Heart right ventricle (tissue), 16 donors: ENCODE data around the gene PIEZO1. TPM values are rescaled to one million over a fixed set of nuclear protein-coding genes. Genes with fewer than 3 reads are reported as not detected.

Experiments used
- ATAC-seq, 8 donors: fragments of 200-7000 bp; cut with Tn5 transposase; one replicate each; pipeline ENCODE4 v1.9.1; 2020; ENCODE audit warnings: mild to moderate bottlenecking in 8 of 8, moderate library complexity in 8 of 8, moderate number of reproducible peaks in 1 of 8
- DNase-seq, 2 donors: peaks; one replicate each; pipeline ENCODE4 v3.0.0-alpha.2; 2020
- H3K27ac ChIP-seq, 10 donors: fragments of 200-600 bp; sonication (generic) in 2 of 10; one replicate each; pipeline versions ENCODE4 v1.5.0 to v1.8.0; 2020 to 2022; ENCODE audit warnings: mild to moderate bottlenecking in 3 of 10
- H3K27me3 ChIP-seq, 7 donors: fragments of 200-600 bp; one replicate each; pipeline ENCODE4 v1.8.0; 2021 to 2022; ENCODE audit warnings: mild to moderate bottlenecking in 2 of 7
- H3K36me3 ChIP-seq, 9 donors: fragments of 200-600 bp; sonication (generic) in 1 of 9; one replicate each; pipeline versions ENCODE4 v1.5.0 to v1.8.0; 2020 to 2022; ENCODE audit warnings: mild to moderate bottlenecking in 2 of 9
- H3K4me1 ChIP-seq, 9 donors: fragments of 200-600 bp; sonication (generic) in 1 of 9; one replicate each; pipeline versions ENCODE4 v1.5.0 to v1.8.0; 2020 to 2022; ENCODE audit warnings: mild to moderate bottlenecking in 4 of 9
- H3K4me3 ChIP-seq, 10 donors: fragments of 200-600 bp; sonication (generic) in 2 of 10; one replicate each; pipeline versions ENCODE4 v1.5.0 to v1.8.0; 2020 to 2022; ENCODE audit warnings: mild to moderate bottlenecking in 7 of 10, moderate library complexity in 2 of 10
- H3K9me3 ChIP-seq, 11 donors: fragments of 200-600 bp in 10 of 11; sonication (generic) in 2 of 11; one replicate each; pipeline versions ENCODE4 v1.5.0 to v1.8.0; 2013 to 2022; ENCODE audit warnings: mild to moderate bottlenecking in 2 of 11, control low read depth in 1 of 11, moderate library complexity in 1 of 11
- CTCF ChIP-seq, 9 donors: fragments of 200-600 bp; sonication (generic) in 2 of 9; IDR thresholded peaks; one replicate each; pipeline versions ENCODE4 v1.5.0 to v1.8.0; 2021 to 2022; ENCODE audit warnings: antibody characterized with exemption in 9 of 9, mild to moderate bottlenecking in 5 of 9, moderate library complexity in 1 of 9
- WGBS, 2 donors: extraction: QIAGEN DNeasy Blood & Tissue Kit; methylation state at CpG; one replicate each; pipeline ENCODE4 v1.1.7; 2013; ENCODE audit warnings: inconsistent platforms in 1 of 2; 5-methylcytosine and 5-hydroxymethylcytosine counted together
- intact Hi-C, 10 donors: fragments of 100-400 bp; cut with DNase I; formaldehyde crosslinking; loops; one replicate each; pipeline versions ENCODE4 v1.11.1 to v1.14.2; 2022
- polyA plus RNA-seq, 2 donors: library from polyadenylated mRNA; stranded (reverse); fragments of 200-250 nt; gene quantifications; one replicate each; pipeline ENCODE4 v1.2.3, GENCODE V29; 2013
- total RNA-seq, 10 donors: library from RNA; stranded (reverse); fragmentation: NEBNext Ultra II Directional in 3 of 10; extraction: Animal tissue kit (Norgen Biotek cat#: 25700) in 3 of 10; gene quantifications; one replicate each; pipeline versions ENCODE4 v1.2.1 to v1.2.4, GENCODE V29; 2021 to 2023
- donor health status: Arrhythmogenic right ventricular cardiomyopathy.
- donor health status: ischemic (EF 13 %, LVEDD 7.1; RV severe dilation, severe dysfunction).
- donor health status: healthy with polysubstance abuse.
- donor health status: DM: no; HTN: yes; CAD: no.
- donor health status: DM: no; HTN: no; CAD: no.
- donor health status: ischemic (EF 25% LVEDD 6.9; RV normal size, moderate dysfunction).
- donor health status: ischemic (EF 25% LVEDD 5.7; RV mildly dilated, moderate dysfunction).
- donor health status: healthy.
- donor health status: DM: yes; HTN: yes; CAD: no.
- donor health status: Ischemic cardiomyopathy.
- donor health status: ischemic (EF 35%, LVEDD 5.7; RV mildly dilated, moderate dysfunction).
- donor health status: nonischemic (EF 11% LVEDD 7.7; RV severe dilation, severe dysfunction).
- donor health status: DM: yes; HTN: yes; CAD: no.
- donor health status: PGD.
- donor health status: ischemic (EF 29% LVEDD 5.4; RV normal size, mild dysfunction).
- donor health status: nonischemic (EF 23%, LVEDD 6.1; RV moderate dilation, normal function).

PIEZO1 gene
- total and polyA plus RNA-seq, 12 donors = 12.3 to 78.2 (median 18.0) TPM

GRCh38 chr16:88770461-88771293 lies 14.3 kb downstream of the PIEZO1 start:
- Histone ChIP-seq H3K36me3 (no peaks in the 10 kb centered on the region), H3K4me3 (peak overlapping the region in 4 of 10 donors; percentile 9 to 24 (median 15)), H3K27ac (peak overlapping the region in 2 of 10 donors; percentile 16 to 32), H3K4me1 (peaks cover 33 to 84% (median 74%) of the 10 kb centered on the region in 9 donors), H3K9me3 (no peaks in the 10 kb centered on the region), H3K27me3 (no peaks in the 10 kb centered on the region)
- intact Hi-C loops = loop anchor here in 1 of 10 donors (1.0 kb wide), 1 partner anchor 14 kb away; no protein-coding TSS in a partner anchor
- peak; percentile 70 to 74 for DNase-seq
- no peak for TF ChIP-seq CTCF (IDR thresholded peaks at IDR 0.05)
- 42 to 49% methylated on average over 40 to 41 of the region's 41 CpGs for WGBS, 2 donors
- peak in 7 of 8 donors; percentile 14 to 51 (median 23) for ATAC-seq

GRCh38 chr16:88769617-88770460 lies 15.2 kb downstream of the PIEZO1 start:
- intact Hi-C loops = loop anchor here in 1 of 10 donors (5.0 kb wide), 1 partner anchor 533 kb away; no protein-coding TSS in a partner anchor
- DNase-seq = no peak
- Histone ChIP-seq H3K27me3 (no peaks in the 10 kb centered on the region), H3K4me3 (peak overlapping the region in 2 of 10 donors; percentile 9 to 24), H3K27ac (peak overlapping the region in 1 of 10 donors; percentile 32), H3K4me1 (peaks cover 33 to 85% (median 74%) of the 10 kb centered on the region in 9 donors), H3K9me3 (no peaks in the 10 kb centered on the region), H3K36me3 (no peaks in the 10 kb centered on the region)
- no peak for ATAC-seq
- no peak for TF ChIP-seq CTCF (IDR thresholded peaks at IDR 0.05)
- 70 to 72% methylated on average over 30 of the region's 30 CpGs for WGBS, 2 donors

- H3K27ac ChIP-seq = peak overlapping the region in 2 of 10 donors; percentile 20 to 60
- no peak for TF ChIP-seq CTCF (IDR thresholded peaks at IDR 0.05)
- WGBS, 2 donors = 29 to 30% methylated on average over 24 of the region's 24 CpGs
- H3K4me3 ChIP-seq = no peak overlapping the region
- H3K36me3 ChIP-seq = peaks cover 0 to 12% (median 0%) of the 10 kb centered on the region in 9 donors
- H3K27me3 ChIP-seq = no peaks in the 10 kb centered on the region
- DNase-seq (peak in 1 of 2 donors; percentile 53), ATAC-seq (peak; percentile 14 to 58 (median 33))
- intact Hi-C loops = loop anchor here in 1 of 10 donors (5.0 kb wide), 1 partner anchor 531 kb away; no protein-coding TSS in a partner anchor
- peaks cover 26 to 76% (median 62%) of the 10 kb centered on the region in 9 donors for H3K4me1 ChIP-seq
- no peaks in the 10 kb centered on the region for H3K9me3 ChIP-seq
Measured at GRCh38 chr16:88768071-88768783, 16.8 kb downstream of the PIEZO1 start.
